TTC549 (cell line): ENCODE data around the gene NMT2.
"Not testable (repeated sequence)": the region's sequence is repeated elsewhere in the genome, so short reads cannot be mapped to it uniquely, and the experiment has no call there.

Experiments
- FAIRE-seq: peaks from 2 replicates; lab custom pipeline; 2012; peaks lifted over from hg19 to GRCh38; lab: Jason Lieb, UNC

Gene NMT2

GRCh38 chr10:15168291-15168785, at the start of gene NMT2:
Gene NMT2 (minus strand): TSS chr10:15168693. CDS start chr10:15168612, 81 bp downstream.
- no peak for FAIRE-seq

- no peak for FAIRE-seq
Measured at GRCh38 chr10:15216700-15217099, 48.2 kb upstream of the NMT2 start.

- no peak for FAIRE-seq
Measured at GRCh38 chr10:15214237-15214636, 45.7 kb upstream of the NMT2 start.

GRCh38 chr10:15213461-15213861, 45.0 kb upstream of the NMT2 start:
- no peak for FAIRE-seq

GRCh38 chr10:15211464-15211979, 43.0 kb upstream of the NMT2 start:
- FAIRE-seq = no peak

GRCh38 chr10:15210521-15210920, 42.0 kb upstream of the NMT2 start:
- no peak for FAIRE-seq

- FAIRE-seq = no peak
Measured at GRCh38 chr10:15209827-15210509, 41.5 kb upstream of the NMT2 start.

- FAIRE-seq = no peak
Measured at GRCh38 chr10:15208221-15208620, 39.7 kb upstream of the NMT2 start.

- not testable (repeated sequence) for FAIRE-seq
Measured at GRCh38 chr10:15207410-15207809, 38.9 kb upstream of the NMT2 start.

GRCh38 chr10:15202639-15203038, 34.1 kb upstream of the NMT2 start:
- no peak for FAIRE-seq

GRCh38 chr10:15202301-15202621, 33.8 kb upstream of the NMT2 start:
- not testable (repeated sequence) for FAIRE-seq

- no peak for FAIRE-seq
Measured at GRCh38 chr10:15201589-15202300, 33.3 kb upstream of the NMT2 start.

- no peak for FAIRE-seq
Measured at GRCh38 chr10:15200626-15201025, 32.1 kb upstream of the NMT2 start.

- FAIRE-seq = no peak
Measured at GRCh38 chr10:15197911-15198310, 29.4 kb upstream of the NMT2 start.

GRCh38 chr10:15197276-15197675, 28.8 kb upstream of the NMT2 start:
- FAIRE-seq = no peak

GRCh38 chr10:15196021-15196834, 27.7 kb upstream of the NMT2 start:
- FAIRE-seq = no peak

GRCh38 chr10:15189133-15189885, 20.8 kb upstream of the NMT2 start:
- FAIRE-seq = no peak

GRCh38 chr10:15188603-15189002, 20.1 kb upstream of the NMT2 start:
- FAIRE-seq = no peak

- no peak for FAIRE-seq
Measured at GRCh38 chr10:15183689-15184481, 15.4 kb upstream of the NMT2 start.

GRCh38 chr10:15182540-15183207, 14.2 kb upstream of the NMT2 start:
- no peak for FAIRE-seq
